GM21786 (cell line): Measurements from ENCODE around the gene CD69.

Source experiments
- ATAC-seq: cut with Tn5 transposase; IDR thresholded peaks from one replicate; pipeline ENCODE4 v1.9.1; 2021; ENCODE audit not compliant: unreplicated experiment

The CD69 gene

DNA sequence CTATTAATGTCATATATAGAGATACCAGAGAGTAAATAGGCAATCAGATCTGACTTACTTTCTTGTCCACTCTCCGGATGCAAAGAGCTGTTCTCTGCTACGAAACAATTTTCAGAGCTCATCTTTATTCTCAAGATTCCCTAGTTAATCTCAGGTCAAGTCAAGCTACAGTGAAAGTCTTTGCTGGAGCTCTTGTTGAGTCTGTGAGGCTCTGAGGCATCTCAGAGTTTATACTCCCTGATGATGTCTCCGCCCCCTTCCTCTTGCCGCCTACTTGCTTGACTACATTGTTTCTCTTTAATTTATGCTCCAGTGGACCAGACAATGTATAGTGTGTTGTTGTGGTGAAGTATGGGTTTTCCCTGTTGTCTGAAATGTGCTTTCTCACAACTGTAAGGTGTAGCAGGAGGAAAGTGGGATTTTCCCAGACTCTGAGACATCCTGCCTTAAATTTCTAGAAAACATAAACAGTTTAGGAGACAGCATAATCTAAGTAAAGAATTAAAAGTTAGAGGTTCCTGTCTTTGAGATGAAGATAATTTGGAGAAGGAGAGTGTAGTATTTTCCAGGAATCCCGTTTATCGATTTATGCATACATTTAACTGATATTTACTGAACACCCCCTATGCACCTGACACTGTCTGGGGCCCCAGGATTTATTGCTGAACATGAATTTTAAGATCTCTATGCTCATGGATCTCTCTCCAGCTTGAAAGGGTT lies at the start of gene CD69:
TSS of gene CD69 (minus strand) at position 203 of the 720 bp plus-strand sequence. CDS start at position 122, 81 bp downstream.
- peak; percentile 47 for ATAC-seq

DNA sequence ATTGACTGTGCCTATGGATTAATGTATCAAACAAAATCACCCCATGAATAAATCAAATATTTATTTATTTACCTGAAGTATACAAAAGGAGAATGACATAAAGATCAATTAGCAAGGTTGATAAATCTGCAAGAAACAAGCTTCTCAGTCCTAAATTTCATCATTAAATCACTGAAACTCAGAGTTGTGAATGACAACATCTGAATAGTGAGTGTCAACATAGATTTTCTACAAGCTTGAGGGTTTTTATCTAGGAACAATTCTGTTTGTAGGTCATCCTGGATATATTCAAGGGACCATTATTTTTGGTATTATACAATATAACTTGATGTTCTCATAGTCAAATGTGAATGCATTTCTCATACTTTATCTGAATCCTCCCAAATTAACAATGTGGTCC lies 49.2 kb upstream of the CD69 start:
- ATAC-seq: no peak

DNA sequence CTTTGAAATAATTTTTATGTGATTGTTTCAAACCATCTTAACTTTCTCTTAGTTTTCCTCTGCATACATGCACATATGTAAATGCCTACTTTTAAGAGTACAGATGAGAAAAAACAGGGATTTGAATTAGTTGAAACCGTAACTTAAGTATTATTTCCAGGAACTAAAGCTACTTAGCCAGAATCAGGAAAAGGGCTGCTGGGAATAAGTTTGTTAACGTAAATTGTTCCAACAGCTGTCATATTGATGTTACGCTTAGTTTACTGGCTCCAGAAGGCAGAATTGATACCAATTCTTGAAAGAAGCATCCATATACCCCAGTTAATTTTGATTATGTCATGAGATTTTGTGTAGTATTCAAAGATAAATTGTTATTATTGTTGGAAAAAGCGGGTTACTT lies 48.6 kb upstream of the CD69 start:
- no peak for ATAC-seq

GRCh38 chr12:9808504-9808903 lies 47.8 kb upstream of the CD69 start:
- ATAC-seq: no peak

GRCh38 chr12:9806714-9807113 lies 46.0 kb upstream of the CD69 start:
- no peak for ATAC-seq

DNA sequence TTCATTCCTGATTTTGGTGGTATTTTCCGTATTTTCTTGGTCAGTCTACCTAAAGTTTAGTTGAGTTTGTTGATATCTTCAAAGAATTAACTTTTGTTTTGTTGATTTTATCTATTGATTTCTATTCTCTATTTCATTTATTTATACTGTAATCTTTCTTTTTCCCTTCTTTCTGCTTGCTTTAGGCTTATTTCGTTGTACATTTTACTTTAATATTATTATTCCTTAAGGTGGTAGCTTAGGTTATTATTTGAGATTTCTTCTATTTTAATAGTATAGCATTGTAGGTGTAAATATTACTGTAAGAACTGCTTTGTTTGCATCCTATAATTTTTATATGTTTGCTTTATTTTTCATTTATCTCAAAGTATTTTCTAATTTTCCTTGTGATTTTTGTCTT lies 45.2 kb upstream of the CD69 start:
- no peak for ATAC-seq

DNA sequence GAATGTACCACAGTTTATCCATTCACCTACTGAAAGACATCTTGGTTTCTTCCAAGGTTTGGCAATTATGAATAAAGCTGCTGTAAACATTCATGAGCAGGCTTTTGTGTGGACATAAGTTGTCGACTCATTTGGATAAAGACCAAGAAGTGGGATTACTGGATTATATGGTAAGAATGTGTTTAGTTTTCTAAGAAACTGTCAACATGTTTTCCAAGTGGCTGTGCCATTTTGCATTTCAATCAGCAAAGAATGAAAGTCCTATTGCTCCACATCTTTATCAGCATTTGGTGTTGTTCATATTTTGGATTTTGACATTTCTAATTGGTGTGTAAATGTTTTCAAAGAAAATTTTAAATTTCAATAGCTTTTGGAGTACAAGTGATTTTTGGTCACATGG lies 39.3 kb upstream of the CD69 start:
- ATAC-seq: no peak

DNA sequence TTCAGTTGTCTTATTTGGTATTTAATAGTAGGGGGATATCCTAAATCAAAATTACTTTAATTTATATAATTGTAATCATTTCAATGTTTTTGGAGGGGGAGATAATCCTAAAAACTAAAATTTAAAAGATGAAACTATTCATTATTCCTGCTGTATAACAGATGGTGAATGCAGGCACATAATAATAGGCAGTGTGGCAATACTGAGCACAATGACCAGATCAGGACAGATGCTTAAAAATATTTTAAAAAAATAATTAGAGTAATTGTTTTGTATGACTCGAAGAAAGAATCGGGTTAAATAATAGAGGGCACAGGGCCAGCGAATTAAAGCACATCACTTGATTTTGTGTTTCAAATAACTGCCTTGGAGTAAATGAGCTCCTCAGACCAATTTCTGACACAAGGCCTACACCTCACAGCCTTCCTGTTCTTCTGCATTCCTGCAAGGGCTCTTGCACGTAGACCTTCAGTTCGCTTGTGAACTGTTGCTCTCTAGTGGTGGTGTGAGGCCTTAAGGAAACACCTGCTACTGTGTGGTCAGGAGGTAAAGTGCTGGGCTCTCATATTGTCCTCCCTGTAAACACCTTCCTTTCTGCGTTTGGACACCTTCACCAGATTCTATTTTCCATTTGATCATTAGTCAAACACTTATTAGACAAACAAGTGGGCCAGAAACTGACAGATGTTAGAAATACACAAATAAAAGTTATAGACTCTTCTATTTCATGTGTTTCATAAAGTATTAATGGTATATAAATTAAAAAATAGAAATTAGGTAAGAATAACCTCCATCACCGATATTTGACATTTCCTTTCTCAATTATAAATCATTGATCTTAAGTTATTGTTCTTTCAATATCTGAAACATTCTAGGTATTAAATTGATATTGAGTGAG lies 37.3 kb upstream of the CD69 start:
- peak; percentile 96 for ATAC-seq

GRCh38 chr12:9796971-9797370 lies 36.3 kb upstream of the CD69 start:
- ATAC-seq: no peak

DNA sequence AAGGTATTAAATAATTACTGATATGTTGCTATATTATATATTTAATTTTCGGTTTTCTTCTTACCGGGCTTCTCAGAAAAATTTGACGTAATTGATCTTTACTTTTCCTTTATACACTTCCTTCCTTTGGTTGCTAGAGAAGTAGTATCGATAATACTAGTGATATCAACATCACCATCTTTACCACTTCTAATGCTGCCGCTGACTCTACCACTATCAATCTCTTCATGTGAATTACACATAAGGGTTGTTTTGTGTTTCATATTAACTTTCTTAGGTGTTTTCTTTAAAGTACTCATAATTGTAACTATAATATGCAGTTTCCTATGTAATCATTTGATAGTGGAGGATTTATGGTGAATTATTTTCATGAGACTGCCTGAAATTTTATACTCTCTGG lies 35.6 kb upstream of the CD69 start:
- ATAC-seq: no peak

DNA sequence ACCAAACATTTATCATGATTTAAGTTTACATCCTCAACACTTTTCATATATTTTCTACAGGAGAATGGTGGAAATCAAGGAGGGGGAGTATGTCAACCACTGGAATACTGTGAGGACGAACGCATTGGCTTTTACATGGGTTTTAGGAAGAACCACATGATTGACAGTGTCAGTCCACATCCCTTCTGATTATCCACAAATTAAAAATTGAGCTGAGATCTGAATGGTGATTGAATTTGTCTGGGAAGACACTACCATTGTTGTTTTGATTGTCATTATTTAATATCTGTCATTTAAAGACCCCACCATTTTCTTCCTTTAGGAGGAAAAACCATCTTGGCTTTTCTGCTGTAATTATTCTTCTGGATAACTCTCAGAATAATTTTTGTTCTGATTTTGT lies 35.2 kb upstream of the CD69 start:
- ATAC-seq: no peak

- ATAC-seq: peak; percentile 38
Measured at GRCh38 chr12:9794484-9795093, 33.9 kb upstream of the CD69 start.

DNA sequence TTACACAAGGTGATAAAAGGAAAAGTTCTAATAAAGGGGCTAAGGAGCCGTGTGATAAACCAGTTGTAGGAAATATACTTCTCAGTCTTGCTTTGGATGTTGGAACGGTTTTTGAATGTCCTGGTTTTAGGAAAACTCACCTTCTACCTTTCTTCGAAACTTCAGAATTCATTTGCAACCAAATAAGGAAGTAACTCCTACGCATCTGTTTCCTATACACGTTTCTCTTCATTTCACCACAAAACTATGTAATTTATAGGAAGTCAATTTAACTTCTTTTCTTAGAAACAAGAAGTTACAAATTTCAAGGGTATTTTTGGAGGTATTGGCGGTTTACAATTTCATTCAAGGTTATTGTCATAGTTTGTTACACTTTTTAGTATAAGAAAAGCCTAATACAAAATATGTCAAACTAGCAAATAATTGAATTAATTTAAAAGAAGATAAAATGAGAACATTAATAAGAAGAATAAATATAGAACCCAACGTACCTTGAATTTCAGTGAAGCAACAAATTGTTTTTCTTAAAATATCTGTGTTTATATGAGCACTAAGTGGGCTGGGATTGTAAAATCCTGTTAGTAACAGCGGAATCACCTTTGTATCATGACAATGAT lies 33.2 kb upstream of the CD69 start:
- no peak for ATAC-seq

GRCh38 chr12:9792961-9793617 lies 32.4 kb upstream of the CD69 start:
- ATAC-seq: no peak

- ATAC-seq: no peak
Measured at GRCh38 chr12:9792185-9792900, 31.6 kb upstream of the CD69 start.

GRCh38 chr12:9786726-9787717 lies 26.3 kb upstream of the CD69 start:
- no peak for ATAC-seq

GRCh38 chr12:9784816-9785215 lies 24.1 kb upstream of the CD69 start:
- ATAC-seq: no peak

- ATAC-seq: no peak
Measured at GRCh38 chr12:9784326-9784725, 23.6 kb upstream of the CD69 start.
